Measurements from ENCODE around the gene CHN1. TPM values are rescaled to one million over a fixed set of nuclear protein-coding genes. Genes with fewer than 3 reads are reported as not detected.
A peak's percentile ranks its signal among the peaks of the same experiment; 100 is the strongest.

CHN1 gene
- total and polyA plus RNA-seq, 2 of the 8 experiments (the other 6 are each of a cell fraction or from before 2014, with no cell fraction given) = 54.0 to 65.7 TPM

DNA sequence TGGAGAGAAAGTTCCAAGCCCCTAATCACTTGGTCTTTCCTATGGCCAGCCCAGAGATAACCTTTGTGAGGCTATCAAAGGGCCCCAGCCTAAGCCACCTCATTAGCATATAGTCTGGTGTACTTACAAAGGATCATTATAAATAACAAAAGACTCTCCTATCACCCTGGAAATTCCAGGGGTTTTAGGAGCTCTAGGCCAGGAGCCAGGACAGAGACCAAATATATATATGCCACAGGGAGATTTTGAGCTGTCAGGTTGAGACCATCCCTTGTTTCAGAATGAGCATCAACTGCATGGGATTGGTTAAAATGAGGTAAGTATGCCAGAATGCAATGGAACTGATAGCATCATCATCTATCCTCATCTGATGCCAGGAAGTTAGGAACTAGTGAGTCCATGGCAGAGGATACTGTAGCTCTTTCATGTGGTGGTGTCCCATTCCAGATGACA is 208.8 kb downstream of the CHN1 start:
- no peak overlapping the region for H3K14ac ChIP-seq (ENCODE audit: insufficient read length)
- H2BK20ac ChIP-seq (ENCODE audit: low read length) = peak overlapping the region; percentile 6; the same call in 1 of the 2 replicates
- FAIRE-seq = peak; percentile 28
- no peak overlapping the region for H3K9ac ChIP-seq (replicated peaks in 1 of 4; ENCODE audit: extremely low read depth in 1 of 4, low read depth in 3 of 4, low read length in 3 of 4)
- no peaks in the 10 kb centered on the region for H3K9me3 ChIP-seq (ENCODE audit: insufficient read depth in 2 of 2, low read depth in 1 of 2, low read length in 1 of 2)
- H2AK5ac ChIP-seq (ENCODE audit: low read depth, low read length) = no peak overlapping the region; the same call in 1 of the 2 replicates
- H2AFZ ChIP-seq (ENCODE audit: low read length) = no peak overlapping the region
- H4K5ac ChIP-seq (ENCODE audit: insufficient read length, low read depth, low read length) = peak overlapping the region; percentile 37
- peak overlapping the region; percentile 49 for H2BK120ac ChIP-seq (replicated peaks; ENCODE audit: low read depth, low read length)
- H4K8ac ChIP-seq (ENCODE audit: extremely low read depth, insufficient read depth, low read length) = no peak overlapping the region
- no peak overlapping the region for H2BK15ac ChIP-seq (ENCODE audit: low read length)
- H3K79me2 ChIP-seq (ENCODE audit: control insufficient read depth in 1 of 2, insufficient read depth in 2 of 2, low read length in 2 of 2) = no peaks in the 10 kb centered on the region
- no peaks in the 10 kb centered on the region for H4K20me1 ChIP-seq (replicated peaks in 1 of 2; ENCODE audit: control insufficient read depth in 1 of 2, insufficient read depth in 2 of 2, low read length in 2 of 2)
- peaks cover 0 to 1% (median 0%) of the 10 kb centered on the region in 4 experiments; a peak in 1 of 7 replicates for H3K27me3 ChIP-seq (replicated peaks in 1 of 4; ENCODE audit: control insufficient read depth in 3 of 4, extremely low read depth in 1 of 4, insufficient read depth in 3 of 4, low read length in 3 of 4)
- H3K36me3 ChIP-seq (ENCODE audit: control insufficient read depth in 2 of 4, insufficient read depth in 4 of 4, low read length in 3 of 4) = peaks cover 0 to 26% (median 9%) of the 10 kb centered on the region in 4 experiments; a peak in 6 of 8 replicates
- ChIA-PET POLR2A (ENCODE audit: partially characterized antibody) (interaction anchor here (0.8 to 2.3 kb wide), 10 partner anchors 9 to 209 kb away, joined by 3 to 16 read pairs (median 3); partner anchors contain the start of gene CHN1), CTCF (ENCODE audit: partially characterized antibody) (interaction anchor here (0.6 to 3.7 kb wide), 13 partner anchors 9 to 185 kb away, joined by 3 to 33 read pairs (median 5); no protein-coding TSS in a partner anchor)
- H3K4me2 ChIP-seq (ENCODE audit: insufficient read depth in 1 of 2, low read depth in 2 of 2, low read length in 2 of 2) = peak overlapping the region; percentile 59 to 60
- H3K56ac ChIP-seq (replicated peaks; ENCODE audit: insufficient read length, low read depth, low read length) = no peak overlapping the region
- peak overlapping the region; percentile 73 for H4K91ac ChIP-seq (replicated peaks; ENCODE audit: insufficient read length, low read length)
- H3K18ac ChIP-seq (ENCODE audit: extremely low read depth, low read length) = peak overlapping the region; percentile 71; the same call in 1 of the 2 replicates
- no peak overlapping the region for H3K23ac ChIP-seq (ENCODE audit: insufficient read length)
- peak overlapping the region in 1 of 4 experiments; percentile 5; a peak in 2 of 8 replicates for H3K4me3 ChIP-seq (ENCODE audit: extremely low read depth in 1 of 4, insufficient read depth in 2 of 4, low read depth in 3 of 4, low read length in 4 of 4)
- peaks cover 8 to 34% (median 20%) of the 10 kb centered on the region in 4 experiments; a peak in 6 of 7 replicates for H3K4me1 ChIP-seq (replicated peaks in 1 of 4; ENCODE audit: control insufficient read depth in 3 of 4, insufficient read depth in 4 of 4, low read length in 3 of 4)
- H3K79me1 ChIP-seq (ENCODE audit: low read depth, low read length) = no peaks in the 10 kb centered on the region
- H3K4ac ChIP-seq (replicated peaks; ENCODE audit: insufficient read length, low read depth, low read length) = no peak overlapping the region
- no peak overlapping the region for H3K27ac ChIP-seq (ENCODE audit: low read depth, low read length)
- H2BK12ac ChIP-seq (ENCODE audit: low read depth, low read length) = 0 out of 2 replicates have a peak overlapping the region, but pooled peaks have one; percentile 1
- H2BK5ac ChIP-seq (ENCODE audit: low read depth, low read length) = peak overlapping the region; percentile 53; the same call in 1 of the 2 replicates
- H3K23me2 ChIP-seq (ENCODE audit: low read depth, low read length) = no peaks in the 10 kb centered on the region
- no peak for DNase-seq (ENCODE audit: low read depth in 1 of 2, low spot score in 2 of 2)
- peak; percentile 8 for TF ChIP-seq NANOG (IDR thresholded peaks at IDR 0.05; ENCODE audit: insufficient read depth, low read depth, low read length, poor library complexity, severe bottlenecking)
- no peak for TF ChIP-seq EP300 (IDR thresholded peaks at IDR 0.05; ENCODE audit: borderline replicate concordance in 1 of 2, low read depth in 2 of 2, low read length in 2 of 2)
- TF ChIP-seq SP4 (IDR thresholded peaks at IDR 0.05; ENCODE audit: low read length) = no peak
- TF ChIP-seq, protein P1, sequence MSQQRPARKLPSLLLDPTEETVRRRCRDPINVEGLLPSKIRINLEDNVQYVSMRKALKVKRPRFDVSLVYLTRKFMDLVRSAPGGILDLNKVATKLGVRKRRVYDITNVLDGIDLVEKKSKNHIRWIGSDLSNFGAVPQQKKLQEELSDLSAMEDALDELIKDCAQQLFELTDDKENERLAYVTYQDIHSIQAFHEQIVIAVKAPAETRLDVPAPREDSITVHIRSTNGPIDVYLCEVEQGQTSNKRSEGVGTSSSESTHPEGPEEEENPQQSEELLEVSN (IDR thresholded peaks at IDR 0.05) = no peak
- no peak for TF ChIP-seq RFX5 (IDR thresholded peaks at IDR 0.05; ENCODE audit: borderline replicate concordance, low read depth, low read length)
- TF ChIP-seq SP2 (IDR thresholded peaks at IDR 0.05; ENCODE audit: low read length) = no peak
- TF ChIP-seq EZH2 (IDR thresholded peaks at IDR 0.05; ENCODE audit: low read depth, low read length, severe bottlenecking) = no peak
- TF ChIP-seq POLR2A (IDR thresholded peaks at IDR 0.05; ENCODE audit: control extremely low read depth in 1 of 2, low read depth in 2 of 2, low read length in 2 of 2) = peak in 1 of 2 experiments; percentile 6; a peak in 1 of 3 replicates
- TF ChIP-seq, protein P2, sequence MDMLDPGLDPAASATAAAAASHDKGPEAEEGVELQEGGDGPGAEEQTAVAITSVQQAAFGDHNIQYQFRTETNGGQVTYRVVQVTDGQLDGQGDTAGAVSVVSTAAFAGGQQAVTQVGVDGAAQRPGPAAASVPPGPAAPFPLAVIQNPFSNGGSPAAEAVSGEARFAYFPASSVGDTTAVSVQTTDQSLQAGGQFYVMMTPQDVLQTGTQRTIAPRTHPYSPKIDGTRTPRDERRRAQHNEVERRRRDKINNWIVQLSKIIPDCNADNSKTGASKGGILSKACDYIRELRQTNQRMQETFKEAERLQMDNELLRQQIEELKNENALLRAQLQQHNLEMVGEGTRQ (IDR thresholded peaks at IDR 0.05; ENCODE audit: low read length) = no peak
- no peak for TF ChIP-seq POLR2AphosphoS5 (IDR thresholded peaks at IDR 0.05; ENCODE audit: low read depth, low read length)
- TF ChIP-seq RXRA (IDR thresholded peaks at IDR 0.05; ENCODE audit: insufficient read depth, low read depth, low read length) = no peak
- TF ChIP-seq CHD2 (IDR thresholded peaks at IDR 0.05; ENCODE audit: low read length) = no peak

All from H1 (cell line).